Stimulated activated memory B cell treated with anti-CD40 and anti-IgM and Interleukin-4, amounts not matched to agents 10 μg/mL and 1 μg/mL and 100 μg/mL, for 72 hours (primary cell): Measurements from ENCODE around the gene UBE2C.
A peak's percentile ranks its signal among the peaks of the same experiment; 100 is the strongest.
"Not testable (repeated sequence)": the region's sequence is repeated elsewhere in the genome, so short reads cannot be mapped to it uniquely, and the experiment has no call there.

ENCODE experiments used
- ATAC-seq: fragments of 150-1000 bp; cut with Tn5 transposase; 2 replicates; pipeline ENCODE4 v1.10.0; 2021
- H3K27ac Mint-ChIP-seq: one replicate; pipeline ENCODE4 v1.8.0; 2022; ENCODE audit warnings: mild to moderate bottlenecking, mixed read lengths
- H3K27me3 Mint-ChIP-seq: one replicate; pipeline ENCODE4 v1.8.0; 2022; ENCODE audit warnings: mixed read lengths
- H3K36me3 Mint-ChIP-seq: one replicate; pipeline ENCODE4 v1.8.0; 2022; ENCODE audit warnings: mixed read lengths
- H3K4me1 Mint-ChIP-seq: one replicate; pipeline ENCODE4 v1.8.0; 2022; ENCODE audit warnings: mixed read lengths
- H3K4me3 Mint-ChIP-seq: one replicate; pipeline ENCODE4 v1.8.0; 2022; ENCODE audit warnings: mild to moderate bottlenecking, moderate library complexity, mixed read lengths
- H3K9me3 Mint-ChIP-seq: one replicate; pipeline ENCODE4 v1.8.0; 2022; ENCODE audit warnings: mixed read lengths

The UBE2C gene

GRCh38 chr20:45783656-45784294 lies 28.7 kb upstream of the UBE2C start:
- H3K36me3 Mint-ChIP-seq, result no peaks in the 10 kb centered on the region
- H3K4me1 Mint-ChIP-seq, result peaks cover 29% of the 10 kb centered on the region
- no peak for ATAC-seq
- no peak overlapping the region for H3K27ac Mint-ChIP-seq
- H3K4me3 Mint-ChIP-seq, result no peak overlapping the region
- no peaks in the 10 kb centered on the region for H3K27me3 Mint-ChIP-seq
- H3K9me3 Mint-ChIP-seq, result no peaks in the 10 kb centered on the region

GRCh38 chr20:45788351-45788750 lies 24.1 kb upstream of the UBE2C start:
- Mint-ChIP-seq H3K4me3 (no peak overlapping the region), H3K4me1 (peaks cover 44% of the 10 kb centered on the region), H3K27me3 (no peaks in the 10 kb centered on the region), H3K36me3 (peaks cover 5% of the 10 kb centered on the region), H3K27ac (peak overlapping the region; percentile 54), H3K9me3 (no peaks in the 10 kb centered on the region)
- no peak for ATAC-seq

GRCh38 chr20:45792317-45793118 lies 19.9 kb upstream of the UBE2C start:
- peak; percentile 40 for ATAC-seq
- H3K9me3 Mint-ChIP-seq, result no peaks in the 10 kb centered on the region
- no peaks in the 10 kb centered on the region for H3K27me3 Mint-ChIP-seq
- H3K4me1 Mint-ChIP-seq, result peaks cover 30% of the 10 kb centered on the region
- H3K27ac Mint-ChIP-seq, result peak overlapping the region; percentile 79
- peaks cover 29% of the 10 kb centered on the region for H3K36me3 Mint-ChIP-seq
- peak overlapping the region; percentile 92 for H3K4me3 Mint-ChIP-seq

GRCh38 chr20:45796337-45797065 lies 15.9 kb upstream of the UBE2C start:
- Mint-ChIP-seq H3K27me3 (no peaks in the 10 kb centered on the region), H3K4me3 (no peak overlapping the region), H3K4me1 (peaks cover 27% of the 10 kb centered on the region), H3K36me3 (peaks cover 37% of the 10 kb centered on the region), H3K9me3 (no peaks in the 10 kb centered on the region), H3K27ac (no peak overlapping the region)
- no peak for ATAC-seq

GRCh38 chr20:45797510-45797909 lies 14.9 kb upstream of the UBE2C start:
- not testable (repeated sequence) for H3K9me3 Mint-ChIP-seq, H3K27ac Mint-ChIP-seq, H3K4me3 Mint-ChIP-seq, ATAC-seq, H3K27me3 Mint-ChIP-seq
- H3K4me1 Mint-ChIP-seq, result peaks cover 20% of the 10 kb centered on the region
- peaks cover 43% of the 10 kb centered on the region for H3K36me3 Mint-ChIP-seq

- not testable (repeated sequence) for ATAC-seq
- peaks cover 39% of the 10 kb centered on the region for H3K36me3 Mint-ChIP-seq
These were observed 14.5 kb upstream of the UBE2C start for GRCh38 chr20:45797955-45798354.

GRCh38 chr20:45798935-45799642 lies 13.4 kb upstream of the UBE2C start:
- ATAC-seq, result peak; percentile 81
- H3K36me3 Mint-ChIP-seq, result peaks cover 44% of the 10 kb centered on the region
- peaks cover 14% of the 10 kb centered on the region for H3K4me1 Mint-ChIP-seq
- H3K27ac Mint-ChIP-seq, result no peak overlapping the region
- H3K4me3 Mint-ChIP-seq, result no peak overlapping the region
- no peaks in the 10 kb centered on the region for H3K27me3 Mint-ChIP-seq
- no peaks in the 10 kb centered on the region for H3K9me3 Mint-ChIP-seq

More at GRCh38 chr20:45797955-45798354, 14.5 kb upstream of the UBE2C start:
- H3K27me3 Mint-ChIP-seq, H3K4me3 Mint-ChIP-seq, H3K27ac Mint-ChIP-seq, H3K9me3 Mint-ChIP-seq: not testable (repeated sequence)
- H3K4me1 Mint-ChIP-seq, result peaks cover 16% of the 10 kb centered on the region

GRCh38 chr20:45801851-45802250 lies 10.6 kb upstream of the UBE2C start:
- ATAC-seq, result no peak
- Mint-ChIP-seq H3K4me1 (peaks cover 14% of the 10 kb centered on the region), H3K27ac (no peak overlapping the region), H3K4me3 (no peak overlapping the region), H3K9me3 (no peaks in the 10 kb centered on the region), H3K36me3 (peaks cover 42% of the 10 kb centered on the region), H3K27me3 (no peaks in the 10 kb centered on the region)

GRCh38 chr20:45810191-45810970 lies 2.1 kb upstream of the UBE2C start:
- Mint-ChIP-seq H3K36me3 (peaks cover 45% of the 10 kb centered on the region), H3K9me3 (no peaks in the 10 kb centered on the region), H3K4me3 (no peak overlapping the region), H3K4me1 (peaks cover 18% of the 10 kb centered on the region), H3K27ac (no peak overlapping the region), H3K27me3 (peaks cover 13% of the 10 kb centered on the region)
- no peak for ATAC-seq

- Mint-ChIP-seq H3K27ac (peak overlapping the region; percentile 76), H3K36me3 (peaks cover 35% of the 10 kb centered on the region), H3K27me3 (peaks cover 13% of the 10 kb centered on the region), H3K9me3 (no peaks in the 10 kb centered on the region), H3K4me1 (peaks cover 18% of the 10 kb centered on the region), H3K4me3 (peak overlapping the region; percentile 88)
- ATAC-seq, result no peak
These were observed 529 bp downstream of the UBE2C start for GRCh38 chr20:45813006-45813340.

GRCh38 chr20:45813489-45813888 lies 1.0 kb downstream of the UBE2C start:
- Mint-ChIP-seq H3K36me3 (peaks cover 31% of the 10 kb centered on the region), H3K9me3 (no peaks in the 10 kb centered on the region), H3K4me3 (peak overlapping the region; percentile 88), H3K27ac (peak overlapping the region; percentile 76), H3K27me3 (peaks cover 13% of the 10 kb centered on the region), H3K4me1 (peaks cover 18% of the 10 kb centered on the region)
- ATAC-seq, result no peak

GRCh38 chr20:45814314-45814713 lies 1.9 kb downstream of the UBE2C start:
- H3K27me3 Mint-ChIP-seq, result peaks cover 13% of the 10 kb centered on the region
- H3K4me3 Mint-ChIP-seq, result no peak overlapping the region
- H3K27ac Mint-ChIP-seq, result no peak overlapping the region
- H3K36me3 Mint-ChIP-seq, result peaks cover 27% of the 10 kb centered on the region
- no peaks in the 10 kb centered on the region for H3K9me3 Mint-ChIP-seq
- peaks cover 18% of the 10 kb centered on the region for H3K4me1 Mint-ChIP-seq
- no peak for ATAC-seq

- peaks cover 21% of the 10 kb centered on the region for H3K4me1 Mint-ChIP-seq
- H3K27me3 Mint-ChIP-seq, result peaks cover 13% of the 10 kb centered on the region
- H3K36me3 Mint-ChIP-seq, result peaks cover 3% of the 10 kb centered on the region
- H3K27ac Mint-ChIP-seq, result no peak overlapping the region
- H3K4me3 Mint-ChIP-seq, result no peak overlapping the region
- H3K9me3 Mint-ChIP-seq, result no peaks in the 10 kb centered on the region
- no peak for ATAC-seq
These were observed 4.5 kb downstream of the UBE2C start for GRCh38 chr20:45816951-45817350.

GRCh38 chr20:45817376-45818194 lies 5.1 kb downstream of the UBE2C start:
- Mint-ChIP-seq H3K4me3 (no peak overlapping the region), H3K27ac (no peak overlapping the region), H3K4me1 (peaks cover 18% of the 10 kb centered on the region), H3K9me3 (no peaks in the 10 kb centered on the region), H3K36me3 (no peaks in the 10 kb centered on the region), H3K27me3 (peaks cover 10% of the 10 kb centered on the region)
- no peak for ATAC-seq
